Hepatocyte (in vitro differentiated cells): ENCODE measurements around the gene DNAJA3.

ENCODE experiments used
- EZH2phosphoT487 ChIP-seq: fragments of 200-600 bp; sonication (generic); IDR thresholded peaks from one replicate; pipeline ENCODE4 v1.6.1; 2018; ENCODE audit warnings: antibody characterized with exemption, mild to moderate bottlenecking, low read depth, moderate library complexity; ENCODE audit not compliant: unreplicated experiment, severe bottlenecking
- TF ChIP-seq, protein P1 (sequence below): fragments of 200-600 bp; sonication (generic); IDR thresholded peaks from 2 replicates; pipeline ENCODE4 v1.5.1; 2016; ENCODE audit warnings: antibody characterized with exemption, mild to moderate bottlenecking; ENCODE audit not compliant: poor library complexity

DNA sequence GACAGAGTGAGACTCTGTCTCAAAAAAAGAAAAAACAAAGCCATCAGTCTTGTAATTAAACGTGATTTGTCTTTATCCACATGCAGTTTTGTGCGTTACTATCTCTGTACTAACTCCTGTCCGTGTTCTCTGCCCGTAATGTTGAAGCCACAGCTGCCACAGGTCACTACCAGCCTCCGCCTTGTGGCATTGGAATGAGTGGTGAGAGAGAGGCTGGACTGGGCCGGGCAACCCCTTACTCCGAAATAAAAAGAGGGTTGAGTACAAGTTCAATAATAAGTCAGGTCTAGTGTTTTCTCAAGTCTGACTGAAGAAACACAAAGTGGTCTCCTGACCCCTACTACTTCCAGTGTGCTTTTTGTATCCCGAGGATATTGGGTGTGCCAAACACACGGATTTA is 5.4 kb downstream of the DNAJA3 start:
- TF ChIP-seq, protein P1, sequence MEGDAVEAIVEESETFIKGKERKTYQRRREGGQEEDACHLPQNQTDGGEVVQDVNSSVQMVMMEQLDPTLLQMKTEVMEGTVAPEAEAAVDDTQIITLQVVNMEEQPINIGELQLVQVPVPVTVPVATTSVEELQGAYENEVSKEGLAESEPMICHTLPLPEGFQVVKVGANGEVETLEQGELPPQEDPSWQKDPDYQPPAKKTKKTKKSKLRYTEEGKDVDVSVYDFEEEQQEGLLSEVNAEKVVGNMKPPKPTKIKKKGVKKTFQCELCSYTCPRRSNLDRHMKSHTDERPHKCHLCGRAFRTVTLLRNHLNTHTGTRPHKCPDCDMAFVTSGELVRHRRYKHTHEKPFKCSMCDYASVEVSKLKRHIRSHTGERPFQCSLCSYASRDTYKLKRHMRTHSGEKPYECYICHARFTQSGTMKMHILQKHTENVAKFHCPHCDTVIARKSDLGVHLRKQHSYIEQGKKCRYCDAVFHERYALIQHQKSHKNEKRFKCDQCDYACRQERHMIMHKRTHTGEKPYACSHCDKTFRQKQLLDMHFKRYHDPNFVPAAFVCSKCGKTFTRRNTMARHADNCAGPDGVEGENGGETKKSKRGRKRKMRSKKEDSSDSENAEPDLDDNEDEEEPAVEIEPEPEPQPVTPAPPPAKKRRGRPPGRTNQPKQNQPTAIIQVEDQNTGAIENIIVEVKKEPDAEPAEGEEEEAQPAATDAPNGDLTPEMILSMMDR = no peak
- TF ChIP-seq EZH2phosphoT487 = no peak
